Uterus (tissue), 2 donors: ENCODE measurements around the gene EPB41.

Source experiments
- CTCF ChIP-seq, 4 experiments: fragments of 200-600 bp in 2 of 4; fragments of 450-650 bp in 2 of 4; sonication (generic) in 2 of 4; IDR thresholded peaks; one replicate each; pipeline ENCODE4 v1.5.1; 2016 to 2019; ENCODE audit warnings: antibody characterized with exemption in 4 of 4, mild to moderate bottlenecking in 2 of 4, moderate library complexity in 1 of 4
- POLR2A ChIP-seq, 2 donors: fragments of 450-650 bp; IDR thresholded peaks; one replicate each; pipeline ENCODE4 v1.6.1; 2016; ENCODE audit warnings: antibody characterized with exemption in 2 of 2, mild to moderate bottlenecking in 1 of 2, moderate library complexity in 1 of 2

- TF ChIP-seq CTCF (IDR thresholded peaks at IDR 0.05) (no peak), POLR2A (IDR thresholded peaks at IDR 0.05) (no peak)
These were observed 184.9 kb downstream of the EPB41 start for GRCh38 chr1:29099286-29099685.
